GM12891 (cell line): ENCODE measurements around the gene SPATA6.

Source experiments
- POLR2A ChIP-seq: IDR thresholded peaks from 2 replicates; pipeline ENCODE4 v1.6.1; 2011; ENCODE audit warnings: low read depth, low read length, control low read depth
- POLR2AphosphoS5 ChIP-seq: IDR thresholded peaks from 2 replicates; pipeline ENCODE4 v1.6.1; 2011; ENCODE audit warnings: low read depth, low read length, control low read depth
- SPI1 ChIP-seq: IDR thresholded peaks from 2 replicates; pipeline ENCODE4 v1.6.1; 2011; ENCODE audit warnings: low read depth, low read length, control low read depth
- TAF1 ChIP-seq: IDR thresholded peaks from 2 replicates; pipeline ENCODE4 v1.6.1; 2011; ENCODE audit warnings: low read depth, low read length, control low read depth

DNA sequence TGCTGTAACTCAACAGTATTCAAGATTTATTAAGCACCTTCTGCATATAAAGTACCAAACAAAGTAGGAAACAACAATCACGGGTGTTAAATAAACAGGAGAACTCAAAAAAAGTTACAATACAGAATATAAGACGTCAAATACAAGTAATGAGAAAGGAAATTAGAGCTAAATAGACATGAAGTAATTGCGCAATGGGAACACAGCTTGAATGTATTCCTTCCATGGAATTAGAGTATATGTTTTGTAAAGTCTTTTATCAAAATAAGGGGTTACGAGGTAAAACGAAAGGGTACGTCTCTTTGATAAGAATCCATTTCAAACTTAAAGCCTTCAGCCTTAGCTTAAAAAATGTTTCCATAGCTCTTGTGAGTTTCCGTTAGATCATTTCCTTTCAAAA lies 109.1 kb downstream of the SPATA6 start:
- TF ChIP-seq POLR2A (no peak), TAF1 (no peak), SPI1 (no peak), POLR2AphosphoS5 (no peak)
